GM21717 (cell line): Measurements from ENCODE around the gene ASB6.

ENCODE experiments used
- ATAC-seq: cut with Tn5 transposase; IDR thresholded peaks from one replicate; pipeline ENCODE4 v1.9.1; 2021; ENCODE audit warnings: mild to moderate bottlenecking, moderate library complexity; ENCODE audit not compliant: unreplicated experiment

The ASB6 gene

GRCh38 chr9:129587487-129588262, 54.3 kb downstream of the ASB6 start:
- no peak for ATAC-seq

DNA sequence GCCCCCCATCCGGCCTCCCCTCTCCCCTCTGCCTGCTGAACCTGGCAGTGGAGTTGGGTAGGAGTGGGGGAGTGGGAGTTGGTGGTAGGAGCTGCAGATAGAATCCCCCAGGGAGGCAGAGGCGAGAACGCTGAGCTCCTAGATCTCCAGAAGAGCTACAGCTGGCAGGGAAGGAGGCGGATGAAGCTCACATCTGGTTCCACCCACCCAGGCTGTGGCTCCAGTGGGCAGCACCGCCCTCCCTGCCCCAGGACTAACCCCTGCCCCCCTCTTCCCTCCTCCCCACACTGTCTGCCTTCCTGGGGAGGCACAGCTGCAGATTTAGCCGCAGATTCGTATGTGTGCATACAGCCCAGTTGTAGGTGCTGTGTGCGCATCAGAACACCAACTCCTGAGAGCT, 55.3 kb downstream of the ASB6 start:
- ATAC-seq, result no peak

DNA sequence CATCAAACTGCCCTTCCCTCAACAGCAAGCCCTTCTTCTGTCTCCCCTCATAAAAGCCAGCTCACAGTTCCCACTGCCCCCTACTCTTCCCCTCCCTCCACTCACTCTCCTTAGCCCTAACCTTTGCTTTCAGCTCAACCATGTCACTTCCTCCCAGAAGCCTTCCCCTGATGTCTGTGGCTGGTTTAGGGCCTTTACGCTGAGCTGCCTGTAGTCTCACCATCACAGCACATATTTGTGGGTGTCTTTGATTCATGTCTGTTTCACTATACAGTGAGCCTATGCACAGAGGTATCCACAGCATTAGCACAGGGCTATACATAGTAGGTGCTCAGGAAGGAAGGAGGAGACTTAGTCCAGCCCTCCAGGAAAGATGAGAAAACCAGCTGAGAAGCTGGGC, 55.7 kb downstream of the ASB6 start:
- no peak for ATAC-seq

DNA sequence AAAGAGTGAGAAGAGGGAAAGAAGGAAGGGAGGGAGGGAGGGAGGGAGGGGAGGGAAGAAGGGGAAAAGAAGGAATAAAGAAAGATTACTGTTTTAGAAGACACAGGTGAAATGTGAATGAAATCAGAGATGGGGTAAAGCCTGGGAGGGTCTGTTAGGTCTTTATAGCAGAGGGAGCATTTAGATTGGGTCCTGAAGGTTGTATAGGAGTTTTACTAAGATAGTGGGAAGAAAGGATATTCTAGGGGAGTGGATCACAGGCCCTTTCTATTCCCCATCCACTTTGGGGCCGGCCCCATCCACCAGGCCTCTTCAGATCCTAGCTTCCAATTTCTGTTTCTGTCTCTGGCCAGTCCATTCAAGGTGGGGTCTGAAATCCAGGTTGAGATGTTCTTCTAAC, 56.6 kb downstream of the ASB6 start:
- no peak for ATAC-seq
